ENCODE data around the gene FGD4.

DNA sequence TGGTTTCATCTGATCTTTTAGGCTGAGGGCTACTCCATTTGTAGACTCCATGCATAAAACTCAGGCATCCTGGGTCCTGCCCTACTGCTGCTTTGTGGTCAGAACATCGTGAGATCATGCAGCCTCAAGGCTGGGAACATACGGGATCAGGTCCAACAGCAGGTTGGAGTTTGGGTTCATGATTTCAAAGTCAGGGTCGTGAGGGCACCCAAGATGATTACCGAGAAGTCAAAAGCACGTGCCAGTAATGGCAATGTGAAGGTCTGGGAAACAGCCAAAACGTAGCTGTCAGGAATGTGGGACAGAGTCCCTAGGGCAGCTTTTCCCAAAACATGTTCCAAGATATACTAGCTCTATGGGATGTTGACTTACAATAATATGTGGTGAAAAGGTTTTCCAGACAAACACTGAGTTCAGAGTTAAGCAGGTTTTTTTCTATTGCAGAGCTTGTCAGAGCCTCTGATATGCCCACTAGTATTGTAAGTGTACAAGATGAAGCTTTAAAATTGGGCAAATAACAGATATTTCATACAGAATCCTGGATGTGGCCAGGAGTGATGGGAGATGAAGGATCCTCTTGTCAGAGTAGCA lies 149.4 kb downstream of the FGD4 start:
- TF ChIP-seq POLR2A (IDR thresholded peaks at IDR 0.05) (no peak), EP300 (IDR thresholded peaks at IDR 0.05) (peak in 2 of 4 donors; percentile 24 to 85)
- TF ChIP-seq, protein P1, sequence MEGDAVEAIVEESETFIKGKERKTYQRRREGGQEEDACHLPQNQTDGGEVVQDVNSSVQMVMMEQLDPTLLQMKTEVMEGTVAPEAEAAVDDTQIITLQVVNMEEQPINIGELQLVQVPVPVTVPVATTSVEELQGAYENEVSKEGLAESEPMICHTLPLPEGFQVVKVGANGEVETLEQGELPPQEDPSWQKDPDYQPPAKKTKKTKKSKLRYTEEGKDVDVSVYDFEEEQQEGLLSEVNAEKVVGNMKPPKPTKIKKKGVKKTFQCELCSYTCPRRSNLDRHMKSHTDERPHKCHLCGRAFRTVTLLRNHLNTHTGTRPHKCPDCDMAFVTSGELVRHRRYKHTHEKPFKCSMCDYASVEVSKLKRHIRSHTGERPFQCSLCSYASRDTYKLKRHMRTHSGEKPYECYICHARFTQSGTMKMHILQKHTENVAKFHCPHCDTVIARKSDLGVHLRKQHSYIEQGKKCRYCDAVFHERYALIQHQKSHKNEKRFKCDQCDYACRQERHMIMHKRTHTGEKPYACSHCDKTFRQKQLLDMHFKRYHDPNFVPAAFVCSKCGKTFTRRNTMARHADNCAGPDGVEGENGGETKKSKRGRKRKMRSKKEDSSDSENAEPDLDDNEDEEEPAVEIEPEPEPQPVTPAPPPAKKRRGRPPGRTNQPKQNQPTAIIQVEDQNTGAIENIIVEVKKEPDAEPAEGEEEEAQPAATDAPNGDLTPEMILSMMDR (IDR thresholded peaks at IDR 0.05): no peak
